Progenitor cell of endocrine pancreas (in vitro differentiated cells): ENCODE measurements around the gene SMAD6. TPM values are rescaled to one million over a fixed set of nuclear protein-coding genes. Genes with fewer than 3 reads are reported as not detected.

ENCODE experiments used
- DNase-seq: peaks from one replicate; pipeline ENCODE4 v3.0.0; 2021; ENCODE audit warnings: low spot score; ENCODE audit not compliant: unreplicated experiment
- H3K27ac Mint-ChIP-seq: 2 replicates; pipeline ENCODE4 v1.8.0; 2021; ENCODE audit warnings: mild to moderate bottlenecking, moderate library complexity, mixed read lengths
- H3K27me3 Mint-ChIP-seq: 2 replicates; pipeline ENCODE4 v1.8.0; 2021; ENCODE audit warnings: mixed read lengths
- H3K36me3 Mint-ChIP-seq: 2 replicates; pipeline ENCODE4 v1.8.0; 2022; ENCODE audit warnings: mixed read lengths; ENCODE audit not compliant: insufficient read depth
- H3K4me1 Mint-ChIP-seq: 2 replicates; pipeline ENCODE4 v1.8.0; 2021; ENCODE audit warnings: low read depth, mixed read lengths
- H3K4me3 Mint-ChIP-seq: 2 replicates; pipeline ENCODE4 v1.8.0; 2021; ENCODE audit warnings: low read depth, mild to moderate bottlenecking, moderate library complexity, mixed read lengths
- H3K9me3 Mint-ChIP-seq: 2 replicates; pipeline ENCODE4 v1.8.0; 2021; ENCODE audit warnings: low read depth, mixed read lengths
- total RNA-seq: library from RNA; stranded (reverse); gene quantifications from 2 replicates; pipeline ENCODE4 v1.2.1, GENCODE V29; 2021
- TF ChIP-seq, protein P1 (sequence below): fragments of 200-600 bp; sonication (generic); IDR thresholded peaks from one replicate; pipeline ENCODE4 v1.5.0; 2021; ENCODE audit warnings: antibody characterized with exemption, mild to moderate bottlenecking; ENCODE audit not compliant: unreplicated experiment

SMAD6 gene
- total RNA-seq, 1 donor from 2014 or later = 38.9 TPM

GRCh38 chr15:66670175-66670574 is 31.9 kb upstream of the SMAD6 start:
- TF ChIP-seq, protein P1, sequence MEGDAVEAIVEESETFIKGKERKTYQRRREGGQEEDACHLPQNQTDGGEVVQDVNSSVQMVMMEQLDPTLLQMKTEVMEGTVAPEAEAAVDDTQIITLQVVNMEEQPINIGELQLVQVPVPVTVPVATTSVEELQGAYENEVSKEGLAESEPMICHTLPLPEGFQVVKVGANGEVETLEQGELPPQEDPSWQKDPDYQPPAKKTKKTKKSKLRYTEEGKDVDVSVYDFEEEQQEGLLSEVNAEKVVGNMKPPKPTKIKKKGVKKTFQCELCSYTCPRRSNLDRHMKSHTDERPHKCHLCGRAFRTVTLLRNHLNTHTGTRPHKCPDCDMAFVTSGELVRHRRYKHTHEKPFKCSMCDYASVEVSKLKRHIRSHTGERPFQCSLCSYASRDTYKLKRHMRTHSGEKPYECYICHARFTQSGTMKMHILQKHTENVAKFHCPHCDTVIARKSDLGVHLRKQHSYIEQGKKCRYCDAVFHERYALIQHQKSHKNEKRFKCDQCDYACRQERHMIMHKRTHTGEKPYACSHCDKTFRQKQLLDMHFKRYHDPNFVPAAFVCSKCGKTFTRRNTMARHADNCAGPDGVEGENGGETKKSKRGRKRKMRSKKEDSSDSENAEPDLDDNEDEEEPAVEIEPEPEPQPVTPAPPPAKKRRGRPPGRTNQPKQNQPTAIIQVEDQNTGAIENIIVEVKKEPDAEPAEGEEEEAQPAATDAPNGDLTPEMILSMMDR = no peak
- H3K36me3 Mint-ChIP-seq = no peaks in the 10 kb centered on the region
- no peak for DNase-seq
- no peaks in the 10 kb centered on the region for H3K27me3 Mint-ChIP-seq
- peaks cover 1% of the 10 kb centered on the region for H3K4me1 Mint-ChIP-seq
- H3K4me3 Mint-ChIP-seq = no peak overlapping the region
- no peak overlapping the region for H3K27ac Mint-ChIP-seq
- H3K9me3 Mint-ChIP-seq = no peaks in the 10 kb centered on the region

DNA sequence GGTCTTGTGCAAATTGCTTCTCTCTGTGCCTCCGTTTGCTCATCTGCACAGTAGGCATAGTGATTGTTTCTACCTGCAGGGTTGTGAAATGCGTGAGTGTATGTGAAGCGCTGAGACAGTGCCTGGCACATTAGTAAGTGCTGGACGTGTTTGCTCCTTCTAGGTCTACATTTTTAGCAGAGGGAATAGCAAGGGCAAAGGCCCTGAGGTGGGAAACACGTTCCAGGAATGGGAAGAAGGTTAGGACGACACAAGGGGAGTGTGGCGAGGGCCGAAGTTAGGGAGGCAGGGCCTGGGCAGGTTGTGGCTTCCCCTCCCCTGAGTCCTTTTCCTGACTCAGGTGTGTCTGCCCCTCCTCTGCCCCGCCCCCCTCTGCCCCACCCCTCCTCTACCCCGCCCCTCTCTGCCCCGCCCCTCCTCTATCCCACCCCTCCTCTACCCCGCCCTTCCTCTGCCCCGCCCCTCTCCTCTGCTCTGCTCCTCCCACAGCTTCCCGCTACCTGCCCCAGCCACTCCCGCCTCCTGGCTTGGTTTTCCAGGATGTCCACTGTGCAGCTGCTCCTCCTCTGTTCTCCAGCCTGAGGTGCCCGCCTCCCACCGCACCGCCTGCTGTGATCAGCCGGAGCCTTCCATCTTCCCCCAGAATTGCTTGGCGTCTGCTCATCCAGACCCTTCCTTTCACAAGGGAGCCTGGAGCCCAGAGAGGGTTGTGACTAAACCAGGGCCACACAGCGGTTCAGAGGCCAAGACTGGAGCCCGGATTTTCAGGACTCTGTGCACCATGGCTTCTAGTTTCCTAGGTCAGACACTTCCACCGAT is 31.1 kb upstream of the SMAD6 start:
- no peaks in the 10 kb centered on the region for H3K9me3 Mint-ChIP-seq
- peaks cover 6% of the 10 kb centered on the region for H3K4me1 Mint-ChIP-seq
- no peaks in the 10 kb centered on the region for H3K27me3 Mint-ChIP-seq
- DNase-seq = no peak
- no peaks in the 10 kb centered on the region for H3K36me3 Mint-ChIP-seq
- H3K4me3 Mint-ChIP-seq = no peak overlapping the region
- peak overlapping the region; percentile 13 for H3K27ac Mint-ChIP-seq
- TF ChIP-seq, protein P1 = no peak

- Mint-ChIP-seq H3K9me3 (no peaks in the 10 kb centered on the region), H3K27ac (no peak overlapping the region), H3K36me3 (no peaks in the 10 kb centered on the region), H3K27me3 (no peaks in the 10 kb centered on the region), H3K4me1 (peaks cover 13% of the 10 kb centered on the region), H3K4me3 (no peak overlapping the region)
- DNase-seq = no peak
- TF ChIP-seq, protein P1 = no peak
These were observed 29.2 kb upstream of the SMAD6 start for GRCh38 chr15:66672867-66673266.

- no peaks in the 10 kb centered on the region for H3K36me3 Mint-ChIP-seq
- no peak for DNase-seq
- no peaks in the 10 kb centered on the region for H3K27me3 Mint-ChIP-seq
- H3K4me3 Mint-ChIP-seq = no peak overlapping the region
- H3K4me1 Mint-ChIP-seq = peaks cover 16% of the 10 kb centered on the region
- no peaks in the 10 kb centered on the region for H3K9me3 Mint-ChIP-seq
- TF ChIP-seq, protein P1 = no peak
- H3K27ac Mint-ChIP-seq = no peak overlapping the region
These were observed 28.4 kb upstream of the SMAD6 start for GRCh38 chr15:66673410-66674322.

GRCh38 chr15:66674756-66675155 is 27.3 kb upstream of the SMAD6 start:
- H3K4me1 Mint-ChIP-seq = peaks cover 23% of the 10 kb centered on the region
- no peak for DNase-seq
- H3K27me3 Mint-ChIP-seq = no peaks in the 10 kb centered on the region
- no peak overlapping the region for H3K27ac Mint-ChIP-seq
- no peak overlapping the region for H3K4me3 Mint-ChIP-seq
- H3K9me3 Mint-ChIP-seq = no peaks in the 10 kb centered on the region
- no peaks in the 10 kb centered on the region for H3K36me3 Mint-ChIP-seq
- TF ChIP-seq, protein P1 = no peak
